ENCODE results near the gene ENPP6. TPM values are rescaled to one million over a fixed set of nuclear protein-coding genes. Genes with fewer than 3 reads are reported as not detected.

ENPP6 gene
- total RNA-seq, 2 experiments from 2014 or later = not detected

DNA sequence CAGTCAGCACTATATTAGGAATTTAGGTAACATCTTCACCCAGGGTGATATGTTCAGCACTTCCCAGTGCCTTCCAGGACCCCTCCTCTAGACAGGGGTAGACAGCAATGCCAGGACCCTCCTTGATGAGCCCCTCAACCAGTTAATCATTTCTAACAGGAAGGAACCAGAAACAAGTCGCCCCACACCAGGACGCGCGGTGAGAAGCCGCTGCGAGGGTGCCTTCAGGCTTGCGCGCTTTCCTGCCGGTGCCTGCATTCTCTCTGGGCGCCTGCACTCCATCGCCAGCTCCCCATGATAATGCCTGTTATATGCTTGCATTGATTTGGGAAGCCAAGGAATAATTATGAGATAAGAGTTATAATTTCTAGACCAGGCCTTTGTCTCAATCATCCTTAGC lies 116.0 kb downstream of the ENPP6 start:
- H3K27me3 ChIP-seq (ENCODE audit: control insufficient read depth in 1 of 2, insufficient read depth in 2 of 2, low read length in 2 of 2) = peaks cover 0 to 6% of the 10 kb centered on the region in 2 experiments
- Mint-ChIP-seq H3K27me3 (peaks cover 20% of the 10 kb centered on the region), H3K4me1 (ENCODE audit: low read depth) (peaks cover 8% of the 10 kb centered on the region), H3K4me3 (no peak overlapping the region), H3K36me3 (ENCODE audit: low read depth) (no peaks in the 10 kb centered on the region), H3K27ac (no peak overlapping the region), H3K9me3 (no peaks in the 10 kb centered on the region)
- H3K36me3 ChIP-seq (ENCODE audit: insufficient read depth, low read length) = no peaks in the 10 kb centered on the region
- CTCF ChIA-PET = no interaction called here
- no peak overlapping the region for H3K4me3 ChIP-seq (ENCODE audit: low read length)
- peaks cover 0 to 6% of the 10 kb centered on the region in 2 experiments for H3K9me3 ChIP-seq (ENCODE audit: control insufficient read depth in 1 of 2, insufficient read depth in 1 of 2, low read length in 2 of 2)
- POLR2A ChIA-PET = no interaction called here
- TF ChIP-seq, protein P1, sequence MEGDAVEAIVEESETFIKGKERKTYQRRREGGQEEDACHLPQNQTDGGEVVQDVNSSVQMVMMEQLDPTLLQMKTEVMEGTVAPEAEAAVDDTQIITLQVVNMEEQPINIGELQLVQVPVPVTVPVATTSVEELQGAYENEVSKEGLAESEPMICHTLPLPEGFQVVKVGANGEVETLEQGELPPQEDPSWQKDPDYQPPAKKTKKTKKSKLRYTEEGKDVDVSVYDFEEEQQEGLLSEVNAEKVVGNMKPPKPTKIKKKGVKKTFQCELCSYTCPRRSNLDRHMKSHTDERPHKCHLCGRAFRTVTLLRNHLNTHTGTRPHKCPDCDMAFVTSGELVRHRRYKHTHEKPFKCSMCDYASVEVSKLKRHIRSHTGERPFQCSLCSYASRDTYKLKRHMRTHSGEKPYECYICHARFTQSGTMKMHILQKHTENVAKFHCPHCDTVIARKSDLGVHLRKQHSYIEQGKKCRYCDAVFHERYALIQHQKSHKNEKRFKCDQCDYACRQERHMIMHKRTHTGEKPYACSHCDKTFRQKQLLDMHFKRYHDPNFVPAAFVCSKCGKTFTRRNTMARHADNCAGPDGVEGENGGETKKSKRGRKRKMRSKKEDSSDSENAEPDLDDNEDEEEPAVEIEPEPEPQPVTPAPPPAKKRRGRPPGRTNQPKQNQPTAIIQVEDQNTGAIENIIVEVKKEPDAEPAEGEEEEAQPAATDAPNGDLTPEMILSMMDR (IDR thresholded peaks at IDR 0.05) = no peak
- H3K4me1 ChIP-seq (ENCODE audit: insufficient read depth, low read length) = no peaks in the 10 kb centered on the region
- intact Hi-C loops (cut with DNase I, micrococcal nuclease) = loop anchor here (2.0 to 5.0 kb wide), 2 partner anchors 261 to 629 kb away; no protein-coding TSS in a partner anchor
- ATAC-seq (ENCODE audit: poor library complexity) (no peak), DNase-seq (no peak)
- no peak overlapping the region for H3K27ac ChIP-seq (ENCODE audit: low read depth in 1 of 2, low read length in 2 of 2)

DNA sequence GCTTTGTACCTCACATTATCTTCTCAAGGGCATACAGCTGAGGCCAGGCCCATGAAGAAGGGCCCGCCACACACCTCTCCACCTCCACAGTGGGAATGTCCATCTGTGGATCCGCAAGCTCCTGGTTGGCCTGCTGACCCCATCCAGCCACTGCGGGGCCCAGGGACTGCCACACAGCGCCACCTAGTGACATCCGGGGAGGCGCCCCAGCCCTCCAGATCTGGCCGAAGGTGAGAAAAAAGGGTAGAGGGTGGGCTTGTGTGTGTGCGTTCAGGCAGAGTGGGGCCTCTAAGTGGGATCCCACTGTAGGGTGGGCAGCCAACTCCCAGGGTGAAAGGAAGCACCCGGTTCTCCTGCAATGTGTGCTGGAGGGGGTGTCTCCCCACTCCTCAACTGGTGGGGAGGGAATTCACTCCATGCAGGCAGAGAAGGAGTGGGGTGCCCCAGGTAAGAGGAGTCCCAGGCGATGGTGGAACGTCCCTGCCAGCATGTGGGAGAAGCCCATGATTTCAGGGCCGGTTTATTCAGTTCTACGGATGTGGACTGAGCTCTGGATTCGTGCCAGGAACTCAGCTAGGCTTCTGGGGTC lies 117.3 kb downstream of the ENPP6 start:
- Mint-ChIP-seq H3K36me3 (ENCODE audit: low read depth) (no peaks in the 10 kb centered on the region), H3K9me3 (no peaks in the 10 kb centered on the region), H3K27ac (no peak overlapping the region), H3K27me3 (peaks cover 25% of the 10 kb centered on the region), H3K4me1 (ENCODE audit: low read depth) (peaks cover 8% of the 10 kb centered on the region), H3K4me3 (no peak overlapping the region)
- intact Hi-C loops (cut with DNase I, micrococcal nuclease) = loop anchor here (2.0 to 5.0 kb wide), 2 partner anchors 260 to 628 kb away; no protein-coding TSS in a partner anchor
- ChIA-PET CTCF (no interaction called here), POLR2A (no interaction called here)
- Histone ChIP-seq H3K36me3 (ENCODE audit: insufficient read depth, low read length) (no peaks in the 10 kb centered on the region), H3K9me3 (ENCODE audit: control insufficient read depth in 1 of 2, insufficient read depth in 1 of 2, low read length in 2 of 2) (peaks cover 0 to 6% of the 10 kb centered on the region in 2 experiments), H3K4me3 (ENCODE audit: low read length) (no peak overlapping the region), H3K4me1 (ENCODE audit: insufficient read depth, low read length) (no peaks in the 10 kb centered on the region), H3K27me3 (ENCODE audit: control insufficient read depth in 1 of 2, insufficient read depth in 2 of 2, low read length in 2 of 2) (peaks cover 0 to 6% of the 10 kb centered on the region in 2 experiments), H3K27ac (ENCODE audit: low read depth in 1 of 2, low read length in 2 of 2) (no peak overlapping the region)
- DNase-seq (peak in 7 of 14 experiments; percentile 7 to 54 (median 27)), ATAC-seq (ENCODE audit: poor library complexity) (no peak)
- TF ChIP-seq, protein P1 (IDR thresholded peaks at IDR 0.05) = peak; percentile 51

DNA sequence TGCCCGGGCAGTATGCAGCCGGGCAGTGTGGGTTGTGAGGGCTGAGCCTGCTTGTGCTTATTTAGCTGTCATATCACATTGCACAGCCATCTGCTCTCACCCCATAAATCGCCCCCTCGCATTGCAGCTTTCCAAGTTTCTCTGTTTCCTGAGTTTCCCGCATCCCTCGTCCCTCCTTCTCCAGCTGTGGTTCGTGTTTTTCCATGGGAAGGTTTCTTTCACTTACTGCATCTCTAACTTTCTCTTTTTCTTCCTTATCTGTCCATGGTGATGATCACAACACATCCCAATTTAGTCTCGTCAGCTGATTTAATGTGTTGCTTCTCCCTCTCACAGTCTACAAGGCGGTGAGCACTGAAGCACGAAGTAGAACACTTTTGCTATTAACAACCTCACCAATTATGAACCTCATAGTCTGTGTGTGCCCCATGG lies 118.1 kb downstream of the ENPP6 start:
- ATAC-seq (ENCODE audit: poor library complexity) (no peak), DNase-seq (no peak)
- no peaks in the 10 kb centered on the region for H3K9me3 Mint-ChIP-seq
- no peak overlapping the region for H3K27ac Mint-ChIP-seq
- no peak overlapping the region for H3K4me3 Mint-ChIP-seq
- H3K27me3 Mint-ChIP-seq = peaks cover 25% of the 10 kb centered on the region
- H3K27ac ChIP-seq (ENCODE audit: low read depth in 1 of 2, low read length in 2 of 2) = no peak overlapping the region
- no peaks in the 10 kb centered on the region for H3K36me3 ChIP-seq (ENCODE audit: insufficient read depth, low read length)
- no peaks in the 10 kb centered on the region for H3K36me3 Mint-ChIP-seq (ENCODE audit: low read depth)
- no peak overlapping the region for H3K4me3 ChIP-seq (ENCODE audit: low read length)
- peaks cover 0 to 6% of the 10 kb centered on the region in 2 experiments for H3K27me3 ChIP-seq (ENCODE audit: control insufficient read depth in 1 of 2, insufficient read depth in 2 of 2, low read length in 2 of 2)
- POLR2A ChIA-PET = no interaction called here
- H3K9me3 ChIP-seq (ENCODE audit: control insufficient read depth in 1 of 2, insufficient read depth in 1 of 2, low read length in 2 of 2) = peaks cover 0 to 6% of the 10 kb centered on the region in 2 experiments
- TF ChIP-seq, protein P1 (IDR thresholded peaks at IDR 0.05) = no peak
- CTCF ChIA-PET = no interaction called here
- peaks cover 8% of the 10 kb centered on the region for H3K4me1 Mint-ChIP-seq (ENCODE audit: low read depth)
- intact Hi-C loops (cut with DNase I, micrococcal nuclease) = loop anchor here in 1 of 2 experiments (2.0 kb wide), 1 partner anchor 257 kb away; no protein-coding TSS in a partner anchor
- no peaks in the 10 kb centered on the region for H3K4me1 ChIP-seq (ENCODE audit: insufficient read depth, low read length)
